Activated effector memory CD4-positive, alpha-beta T cell treated with Interleukin-2 at 50 U/mL for 16 hours (primary cell): ENCODE measurements around the gene CSTPP1.
"Not testable (repeated sequence)": the region's sequence is repeated elsewhere in the genome, so short reads cannot be mapped to it uniquely, and the experiment has no call there.

Experiments
- DNase-seq: peaks from one replicate; pipeline ENCODE4 v3.0.0-alpha.2; 2020

CSTPP1 gene

DNA sequence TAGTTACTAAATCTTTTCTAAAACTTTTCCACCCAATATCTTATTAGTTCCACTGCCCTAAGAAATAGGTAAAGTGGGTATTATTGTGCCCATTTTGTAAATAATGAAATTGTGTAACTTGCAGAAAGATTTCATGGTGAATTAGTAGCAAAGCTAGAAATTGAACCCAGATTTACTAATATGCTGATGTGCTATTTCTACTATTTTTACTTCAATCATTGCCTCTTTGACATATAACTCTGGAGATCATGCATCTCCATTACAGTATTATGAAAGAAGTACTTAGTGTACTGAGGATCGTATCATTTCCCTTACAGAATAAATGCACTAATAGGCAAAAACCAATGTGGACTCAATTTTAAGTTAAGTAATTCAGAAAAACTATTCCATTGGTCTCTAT, 119.0 kb downstream of the CSTPP1 start:
- no peak for DNase-seq

DNA sequence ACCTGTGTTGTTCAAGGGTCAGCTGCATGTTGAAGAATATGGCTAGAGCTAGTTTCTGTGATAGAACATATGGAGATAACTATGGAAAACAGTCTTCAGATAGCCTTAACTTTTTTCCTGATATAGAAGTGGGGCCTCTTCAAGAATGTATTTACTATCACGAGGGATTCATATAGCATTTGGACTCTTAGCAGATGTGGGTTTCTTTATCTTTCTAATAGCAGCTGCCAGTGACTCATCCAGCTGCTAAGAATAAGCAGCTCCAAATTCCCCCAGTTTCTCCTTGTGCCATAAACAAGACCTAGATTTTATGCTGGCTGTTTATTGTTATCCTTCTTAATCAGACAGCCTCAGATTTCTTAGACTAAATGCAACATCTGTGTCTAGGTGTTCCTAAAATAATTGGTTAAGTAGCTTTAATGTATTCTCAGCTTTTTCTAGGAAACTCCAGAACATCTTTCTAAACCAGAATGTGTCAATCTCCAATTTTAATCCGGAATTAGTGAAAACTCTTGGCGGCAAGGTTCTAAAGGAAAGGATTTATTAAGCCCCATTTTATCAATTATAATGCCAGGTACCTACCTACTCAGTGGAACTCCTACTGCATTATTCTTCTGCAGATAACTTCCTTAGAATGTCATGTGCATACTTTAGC, 119.8 kb downstream of the CSTPP1 start:
- no peak for DNase-seq

DNA sequence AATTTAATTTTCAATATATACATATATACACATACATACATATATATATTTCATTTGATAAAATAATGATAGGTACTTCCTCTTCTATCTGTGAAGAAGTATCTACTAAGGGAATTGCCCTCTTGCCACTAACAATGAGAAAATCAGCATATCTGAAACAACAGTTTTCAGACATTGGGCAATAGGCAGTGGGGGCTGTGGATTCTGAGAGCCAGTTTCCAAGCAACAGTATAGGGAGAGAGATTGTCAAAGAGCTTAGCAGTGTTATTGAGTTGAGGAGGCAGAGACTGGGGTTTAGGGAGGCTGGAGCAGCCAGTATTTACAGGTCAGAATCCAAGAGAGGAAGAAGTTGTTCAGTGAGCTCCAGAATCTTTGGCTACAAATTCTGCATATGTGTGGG, 120.8 kb downstream of the CSTPP1 start:
- no peak for DNase-seq

DNA sequence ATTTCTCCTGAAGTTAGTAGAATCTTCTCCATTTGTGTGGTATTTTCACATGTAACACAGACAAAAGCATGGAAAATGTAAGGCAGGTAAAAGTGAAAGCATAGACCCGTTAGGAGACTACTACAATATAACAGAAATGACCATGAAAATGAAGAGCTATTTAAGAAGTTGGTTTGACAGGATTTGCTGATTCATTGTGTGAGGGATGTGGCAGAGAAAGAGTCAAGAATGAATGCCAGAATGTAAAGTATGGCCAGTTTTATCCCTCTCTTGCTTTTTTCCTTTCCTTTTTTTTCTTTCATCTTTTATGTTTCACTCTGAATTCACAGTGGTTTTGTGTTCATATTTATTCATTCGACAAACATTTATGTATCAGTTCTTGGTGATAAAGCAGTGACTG, 124.2 kb downstream of the CSTPP1 start:
- DNase-seq = no peak

DNA sequence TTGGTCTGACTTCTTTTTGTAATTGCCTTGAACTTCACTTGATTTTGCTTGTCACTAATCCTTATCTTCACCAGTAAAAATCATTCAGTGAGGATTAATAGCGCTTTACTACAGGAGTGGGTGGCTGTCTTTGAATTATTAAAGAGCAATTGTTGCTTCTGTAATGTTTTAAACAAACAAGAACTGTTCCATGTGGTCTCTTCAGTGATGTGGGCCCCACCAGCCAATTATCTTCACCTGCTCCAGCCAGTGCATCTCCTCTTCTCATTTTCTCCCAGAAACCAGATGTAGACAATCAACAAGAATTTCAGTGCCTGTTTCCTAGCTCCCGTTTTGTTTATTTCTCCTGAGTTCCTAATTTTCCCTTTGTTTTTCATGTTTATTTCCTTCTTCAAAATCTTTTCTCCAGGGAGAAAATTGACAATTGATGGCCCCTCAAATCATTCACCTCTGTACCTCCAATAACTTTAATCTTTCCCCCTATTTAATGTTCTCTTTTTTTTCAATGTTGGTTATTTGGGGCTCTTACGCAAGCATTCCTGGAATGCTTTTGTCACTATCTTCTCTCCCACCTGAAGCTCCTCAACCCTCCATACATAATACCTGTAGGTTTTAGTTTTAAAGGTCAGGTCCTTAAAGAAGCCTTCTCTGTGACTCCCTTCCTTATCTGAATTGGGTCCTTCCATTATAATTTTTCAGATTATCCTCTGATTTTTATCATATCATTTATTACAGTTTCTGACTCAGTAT, 125.0 kb downstream of the CSTPP1 start:
- DNase-seq = no peak

DNA sequence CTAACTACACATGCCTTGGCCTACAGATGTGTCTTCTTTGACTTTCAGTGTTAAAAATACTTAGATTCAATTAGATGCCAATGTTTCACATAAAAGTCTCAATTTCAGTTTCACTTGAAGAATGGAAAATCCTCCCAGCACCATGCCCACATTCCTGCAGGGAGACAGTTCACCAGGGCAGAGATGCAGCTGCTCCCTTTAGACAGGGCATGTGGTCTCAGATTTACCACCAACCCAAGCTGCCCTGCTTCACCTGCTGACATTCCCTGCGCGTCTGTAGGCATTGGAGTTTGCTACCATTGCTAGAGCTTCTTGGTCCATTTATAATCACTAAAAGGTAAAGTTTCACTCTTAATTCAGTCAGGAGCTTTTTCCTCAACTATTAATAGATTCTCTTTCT, 126.2 kb downstream of the CSTPP1 start:
- DNase-seq = no peak

DNA sequence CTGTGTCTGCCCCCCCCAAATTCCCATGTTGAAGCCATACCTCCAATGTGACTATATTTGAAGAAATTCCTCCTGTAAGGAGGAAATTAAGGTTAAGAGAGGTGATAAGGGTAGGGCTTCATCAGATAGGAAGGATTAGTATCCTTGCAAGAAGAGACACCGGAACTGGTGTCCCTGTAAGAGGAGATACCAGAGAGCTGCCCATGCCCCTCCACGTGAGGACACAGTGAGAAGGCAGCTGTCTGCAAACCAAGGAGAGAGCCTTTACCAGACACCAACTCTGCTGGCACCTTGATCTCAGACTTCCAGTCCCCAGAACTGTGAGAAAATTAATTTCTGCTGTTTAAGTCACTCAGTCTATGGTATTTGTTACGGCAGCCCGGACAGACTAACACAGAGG, 130.8 kb downstream of the CSTPP1 start:
- DNase-seq = no peak

DNA sequence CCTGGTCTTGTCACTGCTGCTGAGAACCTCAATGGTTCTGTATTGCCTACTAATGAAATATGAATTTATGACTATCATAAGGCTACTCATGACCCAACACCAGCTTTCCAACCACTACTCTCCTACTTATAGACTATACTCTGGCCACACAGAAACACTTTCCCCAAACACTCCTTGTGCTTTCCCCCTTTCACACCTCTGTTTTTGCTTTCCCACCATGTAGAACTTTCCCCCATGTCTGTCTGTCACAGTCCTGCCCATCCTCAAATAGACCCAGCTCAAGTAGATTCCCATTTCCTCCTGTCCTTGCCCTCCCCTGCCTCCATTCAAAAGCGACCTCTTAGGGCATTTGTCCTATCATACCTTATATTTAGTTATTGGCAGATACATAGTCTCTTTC, 134.2 kb downstream of the CSTPP1 start:
- DNase-seq = no peak

DNA sequence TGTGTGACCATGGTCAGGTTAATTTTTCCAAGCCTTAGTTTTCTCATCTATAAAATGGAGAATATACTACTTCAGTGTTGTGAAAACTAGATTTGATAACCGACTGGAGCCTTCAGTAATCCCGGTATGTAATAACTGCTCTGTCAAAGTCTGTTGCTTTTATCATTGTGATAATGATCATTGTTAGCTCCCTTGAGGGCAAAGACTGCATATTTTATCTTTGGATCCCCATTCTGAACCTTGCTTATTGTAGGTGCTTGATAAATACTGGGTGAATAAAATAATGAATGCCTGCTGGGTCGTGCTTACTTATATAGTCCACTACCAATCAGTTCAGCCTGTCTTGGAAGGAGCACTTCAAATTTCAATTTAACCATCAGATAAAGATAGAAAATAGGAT, 134.8 kb downstream of the CSTPP1 start:
- no peak for DNase-seq

DNA sequence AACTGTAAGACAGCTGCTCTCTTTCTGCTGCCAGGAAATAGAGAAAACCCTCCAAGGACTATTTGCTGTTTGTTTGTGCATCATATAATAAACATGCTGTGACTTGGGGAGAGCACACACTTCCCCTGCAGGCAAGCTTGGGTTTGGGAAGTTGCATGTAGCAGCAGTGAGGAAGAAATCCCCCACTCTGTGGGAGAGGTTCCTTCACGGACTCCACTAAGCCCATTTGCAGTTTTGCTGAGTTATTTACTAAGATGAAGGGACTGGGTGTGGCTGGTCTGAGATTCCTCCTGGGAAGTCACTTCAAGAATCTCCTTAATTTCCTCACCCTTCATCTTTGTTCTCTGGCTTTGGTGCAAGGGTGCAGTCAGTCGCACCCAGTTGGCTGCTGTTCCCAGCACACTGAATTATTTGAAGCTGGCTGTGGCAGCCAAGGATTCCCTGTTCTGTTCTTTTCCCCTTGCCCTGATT, 135.3 kb downstream of the CSTPP1 start:
- DNase-seq = no peak

DNA sequence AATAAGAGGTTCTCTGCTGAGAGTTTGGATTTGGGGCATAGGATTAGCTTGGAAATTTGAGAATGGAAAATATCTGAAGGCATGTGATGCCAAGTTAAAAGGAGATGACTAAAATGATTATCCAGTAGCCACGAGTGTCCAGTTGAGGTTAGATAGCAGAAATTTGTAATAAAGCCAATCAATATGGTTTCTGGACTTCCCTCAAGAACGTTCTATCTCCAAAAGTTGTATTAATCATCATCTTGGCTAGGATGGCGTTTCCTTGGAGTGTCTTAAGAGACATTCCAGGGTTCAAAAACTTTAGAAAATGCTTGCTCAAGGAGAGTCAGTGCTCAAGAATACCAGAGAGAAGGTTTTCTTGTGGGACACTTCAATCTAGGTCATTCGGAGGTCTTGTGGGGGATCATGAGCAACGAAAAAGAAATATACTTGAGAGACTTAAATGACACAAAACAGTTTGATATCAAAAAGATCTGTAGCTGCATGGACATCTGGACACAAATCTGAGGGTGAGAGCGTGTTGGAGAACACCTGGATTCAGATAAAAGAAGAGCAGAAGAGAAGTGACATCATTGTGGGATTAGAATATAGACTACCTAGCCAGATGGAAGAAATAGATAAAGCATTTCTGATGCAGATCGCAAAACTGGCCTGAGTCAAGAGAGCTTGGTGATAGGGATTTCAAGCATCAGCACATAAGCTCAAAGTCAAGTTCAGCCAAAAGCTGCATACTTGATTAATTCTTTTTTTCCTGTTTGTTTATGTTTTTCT, 142.4 kb downstream of the CSTPP1 start:
- no peak for DNase-seq

DNA sequence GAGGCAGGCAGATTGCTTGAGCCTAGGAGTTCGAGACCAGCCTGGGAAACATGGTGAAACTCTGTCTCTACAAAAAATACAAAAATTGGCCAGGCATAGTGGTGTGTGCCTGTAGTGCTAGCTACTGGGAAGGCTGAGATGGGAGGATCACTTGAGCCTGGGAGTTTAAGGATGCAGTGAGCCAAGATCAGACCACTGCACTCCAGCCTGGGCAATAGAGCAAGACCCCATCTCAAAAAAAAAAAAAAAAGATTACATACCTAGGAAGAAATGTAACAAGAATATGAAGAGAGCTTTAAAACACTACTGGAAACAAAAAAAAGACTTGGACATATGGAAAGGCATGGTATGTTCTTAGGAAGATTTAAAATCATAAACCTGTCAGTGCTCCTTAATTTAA, 144.2 kb downstream of the CSTPP1 start:
- DNase-seq = not testable (repeated sequence)

DNA sequence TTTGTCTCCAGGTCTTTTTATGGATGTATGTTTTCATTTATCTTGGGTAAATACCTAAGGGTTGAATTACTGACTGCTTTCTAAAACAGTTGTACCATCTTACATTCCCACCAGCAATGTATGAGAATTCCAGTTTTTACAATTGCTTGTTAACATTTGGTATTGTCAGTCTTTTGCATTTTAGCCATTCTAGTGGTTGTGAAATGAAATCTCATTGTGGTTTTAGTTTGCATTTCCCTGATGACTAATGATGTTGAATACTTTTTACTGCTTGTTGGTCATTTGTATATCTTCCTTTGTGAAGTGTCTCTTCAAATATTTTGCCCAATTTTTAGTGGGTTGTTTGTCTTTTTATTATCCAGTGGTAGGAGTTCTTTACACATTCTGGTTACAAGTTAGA, 147.4 kb downstream of the CSTPP1 start:
- DNase-seq = no peak

DNA sequence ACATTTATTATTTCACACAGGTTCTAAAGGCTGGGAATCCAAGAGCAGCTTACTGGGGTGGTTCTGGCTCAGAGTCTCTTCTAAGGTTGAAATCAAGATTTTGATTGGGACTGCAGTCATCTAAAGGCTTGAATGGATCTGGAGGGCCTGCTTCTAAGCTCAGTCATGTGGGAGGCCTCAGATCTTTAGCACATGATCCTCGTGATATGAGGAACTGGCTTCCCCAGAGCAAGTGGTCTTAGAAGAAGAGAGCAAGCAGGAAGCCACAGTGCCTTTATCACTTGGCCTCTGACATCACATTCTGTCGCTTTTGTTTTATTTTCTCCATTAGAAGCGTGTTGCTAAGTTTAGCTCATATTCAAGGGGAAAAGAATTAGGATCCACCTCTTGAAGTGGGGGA, 151.2 kb downstream of the CSTPP1 start:
- DNase-seq = no peak

DNA sequence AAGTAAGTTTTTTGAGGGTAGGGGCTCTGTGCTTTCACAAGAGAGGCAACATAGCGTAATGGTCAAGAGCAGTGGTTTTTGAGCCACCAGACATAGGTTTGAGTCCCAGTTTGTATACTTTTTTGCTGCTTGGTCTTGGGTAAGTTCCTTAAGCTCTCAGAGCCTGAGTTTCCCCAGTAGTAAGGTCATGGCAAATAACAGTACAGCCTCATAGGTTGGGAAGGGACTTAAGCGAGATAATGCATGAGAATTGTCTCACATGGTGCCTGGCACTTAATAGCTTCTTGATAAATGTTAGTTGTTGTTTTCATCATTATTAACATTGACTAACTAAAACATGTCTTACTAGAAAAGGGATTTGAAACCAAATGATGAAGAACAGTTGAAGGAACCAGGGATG, 157.0 kb downstream of the CSTPP1 start:
- DNase-seq = no peak

DNA sequence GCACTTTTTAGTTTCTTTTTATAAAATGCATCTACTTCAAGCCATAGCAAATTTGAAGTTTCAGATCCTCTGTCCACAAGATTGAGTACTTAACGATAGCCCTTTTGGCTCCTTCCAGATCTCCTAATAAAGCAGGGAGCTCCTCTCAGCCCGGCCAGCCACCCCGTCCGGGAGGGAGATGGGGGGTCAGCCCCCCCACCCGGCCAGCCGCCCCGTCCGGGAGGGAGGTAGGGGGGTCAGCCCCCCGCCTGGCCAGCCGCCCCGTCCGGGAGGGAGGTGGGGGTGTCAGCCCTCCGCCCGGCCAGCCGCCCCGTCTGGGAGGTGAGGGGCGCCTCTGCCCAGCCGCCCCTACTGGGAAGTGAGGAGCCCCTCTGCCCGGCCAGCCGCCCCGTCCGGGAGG, 160.3 kb downstream of the CSTPP1 start:
- not testable (repeated sequence) for DNase-seq

DNA sequence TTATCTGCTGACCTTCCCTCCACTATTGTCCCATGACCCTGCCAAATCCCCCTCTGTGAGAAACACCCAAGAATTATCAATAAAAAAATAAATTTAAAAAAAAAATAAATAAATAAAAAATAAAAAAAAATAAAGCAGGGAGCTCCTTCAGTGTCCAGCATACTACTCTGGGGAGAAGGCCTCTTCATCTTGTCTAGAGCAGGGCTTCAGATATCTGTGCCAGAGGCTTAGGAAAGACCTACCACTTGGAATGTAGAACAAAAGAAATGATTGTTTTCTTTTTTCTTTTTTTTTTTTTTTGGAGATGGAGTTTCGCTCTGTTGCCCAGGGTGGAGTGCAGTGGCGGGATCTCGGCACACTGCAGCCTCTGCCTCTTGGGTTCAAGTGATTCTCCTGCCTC, 161.7 kb downstream of the CSTPP1 start:
- DNase-seq = not testable (repeated sequence)

DNA sequence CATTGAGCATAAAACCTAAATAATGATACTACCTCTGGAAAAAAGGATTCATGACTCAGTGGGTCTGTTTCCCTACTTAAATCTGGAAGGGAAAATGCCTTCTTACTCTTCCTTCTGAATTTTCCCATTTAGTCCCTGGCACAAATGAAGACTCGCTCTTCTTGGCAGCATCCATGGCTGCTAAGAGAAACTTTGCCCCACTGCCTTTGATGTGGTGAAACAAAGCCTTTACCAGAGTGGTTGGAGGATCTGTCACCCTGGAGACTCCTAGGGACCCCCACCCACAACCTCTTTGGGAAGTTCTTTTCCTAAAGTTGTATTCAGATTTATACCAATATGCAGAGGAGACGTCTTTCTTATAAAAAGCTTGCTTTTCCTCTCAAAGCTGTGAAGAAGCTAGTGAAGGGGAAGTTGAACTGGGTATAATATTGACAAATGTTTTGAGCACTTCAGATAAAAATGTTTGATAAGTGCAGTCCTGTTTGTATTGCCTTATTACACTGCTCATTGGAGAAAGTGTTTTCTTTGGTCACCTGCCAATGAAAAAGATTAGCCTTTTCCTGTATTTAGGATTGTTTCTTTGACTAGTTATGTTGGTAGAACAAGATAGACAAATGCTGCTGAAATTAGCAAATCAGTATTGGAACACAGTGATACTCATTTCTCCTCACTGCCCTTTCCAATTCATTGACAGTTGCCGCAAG, 162.8 kb downstream of the CSTPP1 start:
- DNase-seq = no peak

DNA sequence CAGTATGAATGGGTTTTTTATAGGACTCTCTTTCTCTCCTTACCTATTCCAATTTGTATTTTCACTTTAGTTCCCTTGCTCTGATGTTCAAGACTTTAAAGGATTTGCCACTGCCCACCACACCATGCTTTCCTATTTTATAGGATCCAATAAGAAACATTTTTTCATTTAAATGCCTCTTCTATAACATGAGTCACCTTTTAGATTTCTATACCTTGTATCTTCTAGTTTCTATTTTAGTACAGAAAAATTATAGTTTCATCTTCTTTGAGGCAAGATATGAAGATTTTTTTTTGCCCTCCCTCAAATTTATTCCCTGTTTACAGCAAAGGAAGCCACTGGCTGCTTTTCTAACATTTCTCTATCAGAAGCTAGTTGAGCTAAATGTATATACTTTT, 163.4 kb downstream of the CSTPP1 start:
- DNase-seq = no peak

DNA sequence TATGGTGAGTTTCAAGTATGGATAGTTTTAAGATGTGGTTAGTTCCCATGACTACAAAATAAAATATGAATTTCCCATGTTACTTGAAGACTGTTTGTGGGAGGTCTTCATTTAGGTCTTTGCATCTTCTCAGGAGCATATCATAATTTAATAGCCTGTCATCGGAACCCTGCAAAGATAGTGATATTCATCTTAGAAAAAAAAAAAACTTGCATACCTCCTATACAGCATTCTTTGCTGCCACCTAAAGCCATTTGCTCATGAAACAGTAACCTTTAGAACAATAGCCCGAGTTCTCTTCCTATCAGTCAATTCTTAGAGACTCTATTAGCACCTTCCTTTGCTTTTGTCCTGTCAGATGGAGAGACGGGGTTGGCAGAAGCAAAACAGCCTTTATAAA, 164.8 kb downstream of the CSTPP1 start:
- DNase-seq = no peak

DNA sequence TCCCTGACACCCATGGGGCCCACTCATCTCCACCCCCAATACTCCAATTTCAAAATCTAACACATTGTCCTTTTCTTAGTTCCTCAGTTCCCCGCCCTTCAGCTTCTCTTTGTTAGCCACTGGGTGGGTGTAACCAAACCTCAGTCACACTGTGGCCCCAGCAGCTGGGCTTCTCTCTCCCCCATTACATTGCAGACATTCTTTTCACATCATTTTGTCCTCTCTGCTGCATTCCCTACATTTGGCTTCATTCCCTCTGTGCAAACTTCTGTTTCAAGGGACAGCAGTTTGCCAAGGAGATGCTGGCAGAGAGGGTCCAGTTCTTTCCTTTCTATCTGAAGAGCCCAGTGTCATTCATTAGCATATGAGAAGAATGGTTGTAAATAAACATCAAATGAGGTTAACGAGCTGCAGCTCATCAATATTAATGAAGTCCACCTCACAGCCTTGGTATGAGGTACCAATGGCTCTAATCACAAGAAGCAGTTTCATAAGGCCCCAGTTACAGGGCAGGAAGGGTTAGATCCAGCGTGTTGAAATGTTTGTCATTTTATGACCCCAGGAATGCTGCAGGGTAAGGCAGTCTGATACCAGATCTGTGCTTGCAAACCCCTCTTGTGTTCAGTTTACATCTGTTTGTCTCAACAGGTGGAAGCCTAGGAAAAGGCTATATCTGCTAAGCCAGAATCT, 167.8 kb downstream of the CSTPP1 start:
- DNase-seq = no peak

DNA sequence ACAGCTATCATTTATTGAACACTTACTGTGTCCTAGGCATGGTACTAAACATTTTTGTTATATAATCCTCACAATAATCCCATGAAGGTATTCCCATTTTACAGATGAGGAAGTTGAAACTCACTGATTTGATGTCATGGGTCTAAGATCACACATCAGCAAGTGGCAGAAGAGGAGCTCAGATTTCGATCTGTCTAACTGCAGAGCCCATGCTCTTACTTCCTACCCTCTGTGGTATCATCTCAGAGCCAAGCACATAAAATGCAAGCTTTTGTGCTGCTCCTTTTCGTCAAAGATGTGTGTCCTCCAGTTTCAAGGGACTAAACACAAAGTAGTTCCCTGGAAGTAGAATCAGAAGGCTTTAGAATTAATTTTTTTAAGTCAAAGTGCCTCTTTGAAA, 169.0 kb downstream of the CSTPP1 start:
- DNase-seq = no peak

DNA sequence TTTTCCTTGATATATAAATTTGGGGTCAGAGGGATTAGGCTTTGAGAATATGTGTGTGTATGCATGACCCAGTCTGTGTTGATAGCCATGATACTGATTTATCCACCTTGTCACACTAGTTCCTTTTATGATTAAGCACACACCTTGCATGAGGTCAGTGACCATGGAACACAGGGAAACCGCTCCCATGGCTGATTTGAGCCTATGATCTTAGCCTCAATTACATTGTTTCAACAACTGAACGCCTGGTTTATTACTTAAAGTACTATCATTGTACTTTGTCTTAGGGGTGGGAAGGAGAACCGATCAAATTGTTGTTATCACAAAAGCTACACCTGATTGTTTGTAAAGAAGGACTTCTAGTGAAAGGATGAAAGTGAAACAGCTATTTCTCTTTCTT, 169.4 kb downstream of the CSTPP1 start:
- no peak for DNase-seq
